Measurements from ENCODE around the gene HTR7.

GRCh38 chr10:90723416-90724068 is 134.3 kb downstream of the HTR7 start:
- TF ChIP-seq, protein P1, sequence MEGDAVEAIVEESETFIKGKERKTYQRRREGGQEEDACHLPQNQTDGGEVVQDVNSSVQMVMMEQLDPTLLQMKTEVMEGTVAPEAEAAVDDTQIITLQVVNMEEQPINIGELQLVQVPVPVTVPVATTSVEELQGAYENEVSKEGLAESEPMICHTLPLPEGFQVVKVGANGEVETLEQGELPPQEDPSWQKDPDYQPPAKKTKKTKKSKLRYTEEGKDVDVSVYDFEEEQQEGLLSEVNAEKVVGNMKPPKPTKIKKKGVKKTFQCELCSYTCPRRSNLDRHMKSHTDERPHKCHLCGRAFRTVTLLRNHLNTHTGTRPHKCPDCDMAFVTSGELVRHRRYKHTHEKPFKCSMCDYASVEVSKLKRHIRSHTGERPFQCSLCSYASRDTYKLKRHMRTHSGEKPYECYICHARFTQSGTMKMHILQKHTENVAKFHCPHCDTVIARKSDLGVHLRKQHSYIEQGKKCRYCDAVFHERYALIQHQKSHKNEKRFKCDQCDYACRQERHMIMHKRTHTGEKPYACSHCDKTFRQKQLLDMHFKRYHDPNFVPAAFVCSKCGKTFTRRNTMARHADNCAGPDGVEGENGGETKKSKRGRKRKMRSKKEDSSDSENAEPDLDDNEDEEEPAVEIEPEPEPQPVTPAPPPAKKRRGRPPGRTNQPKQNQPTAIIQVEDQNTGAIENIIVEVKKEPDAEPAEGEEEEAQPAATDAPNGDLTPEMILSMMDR (IDR thresholded peaks at IDR 0.05) = no peak
- TF ChIP-seq, protein P2, sequence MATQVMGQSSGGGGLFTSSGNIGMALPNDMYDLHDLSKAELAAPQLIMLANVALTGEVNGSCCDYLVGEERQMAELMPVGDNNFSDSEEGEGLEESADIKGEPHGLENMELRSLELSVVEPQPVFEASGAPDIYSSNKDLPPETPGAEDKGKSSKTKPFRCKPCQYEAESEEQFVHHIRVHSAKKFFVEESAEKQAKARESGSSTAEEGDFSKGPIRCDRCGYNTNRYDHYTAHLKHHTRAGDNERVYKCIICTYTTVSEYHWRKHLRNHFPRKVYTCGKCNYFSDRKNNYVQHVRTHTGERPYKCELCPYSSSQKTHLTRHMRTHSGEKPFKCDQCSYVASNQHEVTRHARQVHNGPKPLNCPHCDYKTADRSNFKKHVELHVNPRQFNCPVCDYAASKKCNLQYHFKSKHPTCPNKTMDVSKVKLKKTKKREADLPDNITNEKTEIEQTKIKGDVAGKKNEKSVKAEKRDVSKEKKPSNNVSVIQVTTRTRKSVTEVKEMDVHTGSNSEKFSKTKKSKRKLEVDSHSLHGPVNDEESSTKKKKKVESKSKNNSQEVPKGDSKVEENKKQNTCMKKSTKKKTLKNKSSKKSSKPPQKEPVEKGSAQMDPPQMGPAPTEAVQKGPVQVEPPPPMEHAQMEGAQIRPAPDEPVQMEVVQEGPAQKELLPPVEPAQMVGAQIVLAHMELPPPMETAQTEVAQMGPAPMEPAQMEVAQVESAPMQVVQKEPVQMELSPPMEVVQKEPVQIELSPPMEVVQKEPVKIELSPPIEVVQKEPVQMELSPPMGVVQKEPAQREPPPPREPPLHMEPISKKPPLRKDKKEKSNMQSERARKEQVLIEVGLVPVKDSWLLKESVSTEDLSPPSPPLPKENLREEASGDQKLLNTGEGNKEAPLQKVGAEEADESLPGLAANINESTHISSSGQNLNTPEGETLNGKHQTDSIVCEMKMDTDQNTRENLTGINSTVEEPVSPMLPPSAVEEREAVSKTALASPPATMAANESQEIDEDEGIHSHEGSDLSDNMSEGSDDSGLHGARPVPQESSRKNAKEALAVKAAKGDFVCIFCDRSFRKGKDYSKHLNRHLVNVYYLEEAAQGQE (IDR thresholded peaks at IDR 0.05; ENCODE audit: insufficient read depth in 1 of 2, low read depth in 2 of 2, low read length in 1 of 2) = no peak
- TF ChIP-seq POLR2AphosphoS5 (IDR thresholded peaks at IDR 0.05; ENCODE audit: low read depth, low read length) = no peak
